ENCODE measurements around the gene ATP6V0A4.

Gene ATP6V0A4

GRCh38 chr7:138776166-138776833, 21.7 kb downstream of the ATP6V0A4 start:
- no peaks in the 10 kb centered on the region for H3K36me3 ChIP-seq (ENCODE audit: control insufficient read depth, insufficient read depth, low read length)
- no peak overlapping the region for H3K27ac ChIP-seq (ENCODE audit: low read depth, low read length, severe bottlenecking)
- no peaks in the 10 kb centered on the region for H3K4me1 ChIP-seq (ENCODE audit: control insufficient read depth, insufficient read depth, low read length, poor library complexity, severe bottlenecking)
- no peaks in the 10 kb centered on the region for H3K9me3 ChIP-seq (ENCODE audit: control insufficient read depth, low read length)
- no peak overlapping the region for H3K4me3 ChIP-seq (ENCODE audit: extremely low read depth, insufficient read depth, low read length, poor library complexity, severe bottlenecking)
- 67 to 69% methylated on average over 7 to 9 of the region's 10 CpGs for WGBS, 2 experiments (ENCODE audit: insufficient coverage in 2 of 2)

- H3K9me3 ChIP-seq (ENCODE audit: control insufficient read depth, low read length) = no peaks in the 10 kb centered on the region
- H3K27ac ChIP-seq (ENCODE audit: low read depth, low read length, severe bottlenecking) = no peak overlapping the region
- no peak overlapping the region for H3K4me3 ChIP-seq (ENCODE audit: extremely low read depth, insufficient read depth, low read length, poor library complexity, severe bottlenecking)
- no peaks in the 10 kb centered on the region for H3K4me1 ChIP-seq (ENCODE audit: control insufficient read depth, insufficient read depth, low read length, poor library complexity, severe bottlenecking)
- no peaks in the 10 kb centered on the region for H3K36me3 ChIP-seq (ENCODE audit: control insufficient read depth, insufficient read depth, low read length)
- WGBS, 2 experiments (ENCODE audit: insufficient coverage in 2 of 2) = 25 to 30% methylated on average over 8 to 11 of the region's 12 CpGs
These were observed 24.2 kb downstream of the ATP6V0A4 start for GRCh38 chr7:138773817-138774216.

DNA sequence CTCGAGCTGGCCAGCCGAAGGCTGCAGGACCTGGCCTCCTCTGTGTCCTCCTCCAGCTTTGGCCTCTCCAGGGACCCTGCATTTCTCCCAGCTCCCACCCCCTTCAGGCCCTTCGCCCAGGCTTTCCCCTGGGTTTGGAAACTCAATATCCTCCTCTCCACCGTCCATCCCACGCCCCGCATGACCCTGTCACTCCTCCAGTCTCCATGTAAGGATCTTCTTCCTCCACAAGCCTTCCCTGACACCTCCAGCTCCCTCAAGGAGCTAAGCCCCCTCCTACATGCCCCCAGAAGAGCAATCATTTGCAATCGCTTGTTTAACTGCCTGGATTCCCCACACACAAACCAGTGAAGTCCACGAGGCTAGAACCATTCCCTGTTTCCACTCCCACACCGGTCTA, 24.8 kb downstream of the ATP6V0A4 start:
- no peak overlapping the region for H3K4me3 ChIP-seq (ENCODE audit: extremely low read depth, insufficient read depth, low read length, poor library complexity, severe bottlenecking)
- no peaks in the 10 kb centered on the region for H3K4me1 ChIP-seq (ENCODE audit: control insufficient read depth, insufficient read depth, low read length, poor library complexity, severe bottlenecking)
- no peak overlapping the region for H3K27ac ChIP-seq (ENCODE audit: low read depth, low read length, severe bottlenecking)
- H3K9me3 ChIP-seq (ENCODE audit: control insufficient read depth, low read length) = no peaks in the 10 kb centered on the region
- no peaks in the 10 kb centered on the region for H3K36me3 ChIP-seq (ENCODE audit: control insufficient read depth, insufficient read depth, low read length)
- WGBS, 2 experiments (ENCODE audit: insufficient coverage in 2 of 2) = 83 to 86% methylated on average over 7 to 8 of the region's 9 CpGs

DNA sequence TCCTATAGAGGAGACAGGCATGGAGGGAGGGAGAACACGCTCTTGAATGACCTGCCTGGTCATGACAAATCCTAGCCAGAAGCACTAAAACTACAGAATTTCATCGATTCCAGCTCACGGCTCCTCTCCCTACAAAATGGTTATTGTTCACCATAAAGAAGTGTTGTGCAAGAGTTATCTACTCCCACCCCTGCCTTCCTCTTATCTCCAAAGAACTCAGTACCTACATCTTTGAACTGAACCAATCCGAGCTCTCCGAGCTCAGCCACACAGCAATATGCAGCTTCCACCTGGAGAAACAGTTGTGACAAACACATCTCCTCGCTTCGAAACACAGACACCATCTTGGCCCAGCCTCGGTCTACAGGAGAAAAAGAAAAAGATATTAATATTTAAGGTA, 27.1 kb downstream of the ATP6V0A4 start:
- H3K4me1 ChIP-seq (ENCODE audit: control insufficient read depth, insufficient read depth, low read length, poor library complexity, severe bottlenecking) = no peaks in the 10 kb centered on the region
- H3K4me3 ChIP-seq (ENCODE audit: extremely low read depth, insufficient read depth, low read length, poor library complexity, severe bottlenecking) = no peak overlapping the region
- no peak overlapping the region for H3K27ac ChIP-seq (ENCODE audit: low read depth, low read length, severe bottlenecking)
- H3K36me3 ChIP-seq (ENCODE audit: control insufficient read depth, insufficient read depth, low read length) = no peaks in the 10 kb centered on the region
- H3K9me3 ChIP-seq (ENCODE audit: control insufficient read depth, low read length) = no peaks in the 10 kb centered on the region
- 96 to 100% methylated on average over 4 of the region's 8 CpGs for WGBS, 2 experiments (ENCODE audit: insufficient coverage in 2 of 2)

- Histone ChIP-seq H3K36me3 (ENCODE audit: control insufficient read depth, insufficient read depth, low read length) (no peaks in the 10 kb centered on the region), H3K4me1 (ENCODE audit: control insufficient read depth, insufficient read depth, low read length, poor library complexity, severe bottlenecking) (no peaks in the 10 kb centered on the region), H3K4me3 (ENCODE audit: extremely low read depth, insufficient read depth, low read length, poor library complexity, severe bottlenecking) (no peak overlapping the region), H3K27ac (ENCODE audit: low read depth, low read length, severe bottlenecking) (no peak overlapping the region), H3K9me3 (ENCODE audit: control insufficient read depth, low read length) (no peaks in the 10 kb centered on the region)
- 90 to 91% methylated on average over 2 of the region's 2 CpGs for WGBS, 2 experiments (ENCODE audit: insufficient coverage in 2 of 2)
These were observed 29.8 kb downstream of the ATP6V0A4 start for GRCh38 chr7:138768241-138768640.

GRCh38 chr7:138756591-138757242, 41.3 kb downstream of the ATP6V0A4 start:
- 100% methylated on average over 1 of the region's 4 CpGs; no CpG with 5 or more reads in 1 of the 2 experiments for WGBS, 2 experiments (ENCODE audit: insufficient coverage in 2 of 2)
- H3K9me3 ChIP-seq (ENCODE audit: control insufficient read depth, low read length) = no peaks in the 10 kb centered on the region

GRCh38 chr7:138755842-138756590, 42.0 kb downstream of the ATP6V0A4 start:
- Histone ChIP-seq H3K27ac (ENCODE audit: low read depth, low read length, severe bottlenecking) (no peak overlapping the region), H3K4me3 (ENCODE audit: extremely low read depth, insufficient read depth, low read length, poor library complexity, severe bottlenecking) (no peak overlapping the region), H3K4me1 (ENCODE audit: control insufficient read depth, insufficient read depth, low read length, poor library complexity, severe bottlenecking) (peaks cover 17% of the 10 kb centered on the region), H3K9me3 (ENCODE audit: control insufficient read depth, low read length) (no peaks in the 10 kb centered on the region), H3K36me3 (ENCODE audit: control insufficient read depth, insufficient read depth, low read length) (no peaks in the 10 kb centered on the region)
- WGBS, 2 experiments (ENCODE audit: insufficient coverage in 2 of 2) = 40 to 88% methylated on average over 2 of the region's 4 CpGs

More at GRCh38 chr7:138756591-138757242, 41.3 kb downstream of the ATP6V0A4 start:
- H3K36me3 ChIP-seq (ENCODE audit: control insufficient read depth, insufficient read depth, low read length) = no peaks in the 10 kb centered on the region
- H3K4me3 ChIP-seq (ENCODE audit: extremely low read depth, insufficient read depth, low read length, poor library complexity, severe bottlenecking) = no peak overlapping the region
- H3K27ac ChIP-seq (ENCODE audit: low read depth, low read length, severe bottlenecking) = no peak overlapping the region
- H3K4me1 ChIP-seq (ENCODE audit: control insufficient read depth, insufficient read depth, low read length, poor library complexity, severe bottlenecking) = peaks cover 17% of the 10 kb centered on the region

DNA sequence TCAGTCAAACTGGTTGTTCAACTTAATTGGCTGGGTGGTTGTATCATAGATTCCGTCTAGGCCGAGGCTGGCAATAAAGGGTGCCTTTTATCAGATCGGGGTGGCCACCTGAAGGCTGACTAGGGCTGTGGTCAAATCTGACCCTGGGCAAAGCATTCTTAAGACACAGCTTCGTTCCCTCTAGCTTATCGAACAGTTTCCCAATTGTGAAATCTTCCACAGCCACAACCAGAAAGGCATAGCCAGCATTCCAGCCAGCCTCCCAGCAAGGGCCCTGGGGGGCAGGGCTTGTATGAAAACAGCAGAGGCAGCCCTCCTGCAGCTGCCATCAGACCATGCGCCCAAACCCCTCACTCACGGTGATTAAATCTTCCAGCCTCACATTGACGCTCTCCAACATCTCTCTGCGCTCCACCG, 42.7 kb downstream of the ATP6V0A4 start:
- Histone ChIP-seq H3K27ac (ENCODE audit: low read depth, low read length, severe bottlenecking) (peak overlapping the region; percentile 8), H3K4me1 (ENCODE audit: control insufficient read depth, insufficient read depth, low read length, poor library complexity, severe bottlenecking) (peaks cover 17% of the 10 kb centered on the region), H3K9me3 (ENCODE audit: control insufficient read depth, low read length) (no peaks in the 10 kb centered on the region), H3K36me3 (ENCODE audit: control insufficient read depth, insufficient read depth, low read length) (no peaks in the 10 kb centered on the region), H3K4me3 (ENCODE audit: extremely low read depth, insufficient read depth, low read length, poor library complexity, severe bottlenecking) (no peak overlapping the region)
- 66 to 75% methylated on average over 8 to 9 of the region's 10 CpGs for WGBS, 2 experiments (ENCODE audit: insufficient coverage in 2 of 2)

DNA sequence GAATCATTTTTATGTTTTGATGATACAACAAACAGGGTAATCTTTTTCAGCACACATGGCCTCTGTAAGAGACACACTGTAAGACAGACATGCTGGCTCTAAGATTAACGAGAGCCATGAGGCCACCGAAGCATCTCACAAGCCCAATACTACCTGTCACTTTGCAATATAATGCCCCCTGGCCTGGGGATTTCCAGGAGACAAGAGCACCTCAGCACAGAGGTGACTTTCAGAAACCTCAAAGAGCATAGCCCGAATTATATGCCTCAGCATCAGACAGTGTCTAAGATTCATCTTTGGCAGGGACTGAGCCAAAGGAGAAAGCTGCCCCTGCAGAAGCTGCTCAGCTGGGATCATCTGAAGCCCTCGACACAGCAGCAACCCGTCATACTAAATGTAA, 44.4 kb downstream of the ATP6V0A4 start:
- Histone ChIP-seq H3K4me3 (ENCODE audit: extremely low read depth, insufficient read depth, low read length, poor library complexity, severe bottlenecking) (no peak overlapping the region), H3K9me3 (ENCODE audit: control insufficient read depth, low read length) (no peaks in the 10 kb centered on the region), H3K27ac (ENCODE audit: low read depth, low read length, severe bottlenecking) (no peak overlapping the region), H3K36me3 (ENCODE audit: control insufficient read depth, insufficient read depth, low read length) (no peaks in the 10 kb centered on the region), H3K4me1 (ENCODE audit: control insufficient read depth, insufficient read depth, low read length, poor library complexity, severe bottlenecking) (peaks cover 17% of the 10 kb centered on the region)
- 95 to 100% methylated on average over 2 of the region's 5 CpGs for WGBS, 2 experiments (ENCODE audit: insufficient coverage in 2 of 2)

- 68 to 72% methylated on average over 5 to 7 of the region's 8 CpGs for WGBS, 2 experiments (ENCODE audit: insufficient coverage in 2 of 2)
- Histone ChIP-seq H3K4me1 (ENCODE audit: control insufficient read depth, insufficient read depth, low read length, poor library complexity, severe bottlenecking) (peaks cover 17% of the 10 kb centered on the region), H3K4me3 (ENCODE audit: extremely low read depth, insufficient read depth, low read length, poor library complexity, severe bottlenecking) (no peak overlapping the region), H3K36me3 (ENCODE audit: control insufficient read depth, insufficient read depth, low read length) (no peaks in the 10 kb centered on the region), H3K9me3 (ENCODE audit: control insufficient read depth, low read length) (no peaks in the 10 kb centered on the region), H3K27ac (ENCODE audit: low read depth, low read length, severe bottlenecking) (no peak overlapping the region)
These were observed 44.9 kb downstream of the ATP6V0A4 start for GRCh38 chr7:138753150-138753518.

Measured in mesodermal cell (in vitro differentiated cells).